GM13976 (cell line): ENCODE data around the gene PER3.

Source experiments
- DNase-seq: peaks from one replicate; pipeline ENCODE4 v3.0.0; 2012; ENCODE audit warnings: low spot score
- CTCF ChIP-seq: IDR thresholded peaks from 2 replicates; pipeline ENCODE4 v1.5.1; 2012; ENCODE audit warnings: borderline replicate concordance, mild to moderate bottlenecking; ENCODE audit not compliant: insufficient read depth; ENCODE audit errors: extremely low read depth, missing control alignments, control extremely low read depth
- in situ Hi-C: fragments of 300-500 bp; cut with MboI; formaldehyde crosslinking; loops from one replicate; pipeline ENCODE4 v1.12.0; 2022; ENCODE audit warnings: low sequenced_read_pairs, mixed read lengths, inconsistent platforms; ENCODE audit not compliant: unreplicated experiment

Gene PER3

GRCh38 chr1:7749126-7749525 is 35.0 kb upstream of the PER3 start:
- no peak for DNase-seq
- TF ChIP-seq CTCF, result no peak
- in situ Hi-C loops, result no loop called here

GRCh38 chr1:7751174-7751573 is 32.9 kb upstream of the PER3 start:
- TF ChIP-seq CTCF, result no peak
- DNase-seq, result no peak
- in situ Hi-C loops, result no loop called here

GRCh38 chr1:7752512-7753417 is 31.3 kb upstream of the PER3 start:
- in situ Hi-C loops, result no loop called here
- peak; percentile 47 for DNase-seq
- peak; percentile 77 for TF ChIP-seq CTCF

GRCh38 chr1:7753641-7754040 is 30.4 kb upstream of the PER3 start:
- no peak for DNase-seq
- in situ Hi-C loops, result no loop called here
- no peak for TF ChIP-seq CTCF

- in situ Hi-C loops, result no loop called here
- no peak for TF ChIP-seq CTCF
- no peak for DNase-seq
Measured at GRCh38 chr1:7754234-7754633, 29.9 kb upstream of the PER3 start.

- no peak for TF ChIP-seq CTCF
- no peak for DNase-seq
- in situ Hi-C loops, result no loop called here
Measured at GRCh38 chr1:7755448-7755847, 28.6 kb upstream of the PER3 start.
